ENCODE data around the gene RALY. TPM values are rescaled to one million over a fixed set of nuclear protein-coding genes. Genes with fewer than 3 reads are reported as not detected.
A peak's percentile ranks its signal among the peaks of the same experiment; 100 is the strongest.

The RALY gene
- total and polyA plus RNA-seq, 10 of the 15 experiments (the other 5 are each of a cell fraction or from before 2014, with no cell fraction given), result 1.2 to 246 (median 137) TPM

DNA sequence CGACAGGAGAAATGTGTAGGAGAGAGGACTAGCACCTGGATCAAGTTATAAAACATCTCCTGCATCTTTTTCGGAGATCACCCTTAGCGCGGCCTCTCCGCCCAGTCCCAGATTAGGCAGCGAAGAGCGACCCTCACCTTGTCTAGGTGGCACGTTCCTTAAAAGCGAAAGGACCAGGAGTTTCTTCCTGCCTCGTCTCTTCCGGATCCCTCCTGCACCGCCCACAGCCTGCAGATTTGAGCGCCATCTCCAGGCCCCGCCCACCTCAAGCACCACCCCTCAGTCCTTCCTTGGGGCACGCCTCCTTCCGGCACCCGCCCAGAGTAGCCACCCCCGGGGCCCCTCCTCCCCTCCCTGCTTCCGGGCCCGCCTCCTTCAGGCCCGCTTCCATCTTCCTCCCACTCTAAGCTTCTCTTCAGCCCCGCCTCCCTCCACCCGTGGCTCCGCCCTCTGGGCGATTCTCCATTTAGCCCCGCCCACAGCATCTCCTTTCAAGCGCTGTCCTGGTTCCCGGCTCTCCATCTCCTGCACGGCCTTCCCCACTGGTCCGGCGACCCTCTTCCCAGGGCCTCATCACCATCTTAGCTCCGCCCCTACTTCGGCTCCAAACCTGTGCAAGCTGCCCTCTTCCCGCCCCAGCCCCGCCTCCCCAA lies 662 bp upstream of the RALY start (continued):
- TF ChIP-seq, protein P1, sequence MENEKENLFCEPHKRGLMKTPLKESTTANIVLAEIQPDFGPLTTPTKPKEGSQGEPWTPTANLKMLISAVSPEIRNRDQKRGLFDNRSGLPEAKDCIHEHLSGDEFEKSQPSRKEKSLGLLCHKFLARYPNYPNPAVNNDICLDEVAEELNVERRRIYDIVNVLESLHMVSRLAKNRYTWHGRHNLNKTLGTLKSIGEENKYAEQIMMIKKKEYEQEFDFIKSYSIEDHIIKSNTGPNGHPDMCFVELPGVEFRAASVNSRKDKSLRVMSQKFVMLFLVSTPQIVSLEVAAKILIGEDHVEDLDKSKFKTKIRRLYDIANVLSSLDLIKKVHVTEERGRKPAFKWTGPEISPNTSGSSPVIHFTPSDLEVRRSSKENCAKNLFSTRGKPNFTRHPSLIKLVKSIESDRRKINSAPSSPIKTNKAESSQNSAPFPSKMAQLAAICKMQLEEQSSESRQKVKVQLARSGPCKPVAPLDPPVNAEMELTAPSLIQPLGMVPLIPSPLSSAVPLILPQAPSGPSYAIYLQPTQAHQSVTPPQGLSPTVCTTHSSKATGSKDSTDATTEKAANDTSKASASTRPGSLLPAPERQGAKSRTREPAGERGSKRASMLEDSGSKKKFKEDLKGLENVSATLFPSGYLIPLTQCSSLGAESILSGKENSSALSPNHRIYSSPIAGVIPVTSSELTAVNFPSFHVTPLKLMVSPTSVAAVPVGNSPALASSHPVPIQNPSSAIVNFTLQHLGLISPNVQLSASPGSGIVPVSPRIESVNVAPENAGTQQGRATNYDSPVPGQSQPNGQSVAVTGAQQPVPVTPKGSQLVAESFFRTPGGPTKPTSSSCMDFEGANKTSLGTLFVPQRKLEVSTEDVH (IDR thresholded peaks at IDR 0.05; ENCODE audit: low read depth, partially characterized antibody), result no peak
- TF ChIP-seq CBFB (IDR thresholded peaks at IDR 0.05; ENCODE audit: low read depth) (0 out of 2 replicates have a peak, but pooled peaks have one; percentile 31), SUPT20H (IDR thresholded peaks at IDR 0.05; ENCODE audit: borderline replicate concordance, control insufficient read depth, low read depth, low read length) (no peak), BRCA1 (IDR thresholded peaks at IDR 0.05; ENCODE audit: low read depth, low read length) (no peak), ZZZ3 (IDR thresholded peaks at IDR 0.05; ENCODE audit: control insufficient read depth, insufficient read length, low read depth) (no peak), NR2C2 (IDR thresholded peaks at IDR 0.05; ENCODE audit: borderline replicate concordance, control insufficient read depth, insufficient read length, low read depth) (no peak)
- TF ChIP-seq, protein P2, sequence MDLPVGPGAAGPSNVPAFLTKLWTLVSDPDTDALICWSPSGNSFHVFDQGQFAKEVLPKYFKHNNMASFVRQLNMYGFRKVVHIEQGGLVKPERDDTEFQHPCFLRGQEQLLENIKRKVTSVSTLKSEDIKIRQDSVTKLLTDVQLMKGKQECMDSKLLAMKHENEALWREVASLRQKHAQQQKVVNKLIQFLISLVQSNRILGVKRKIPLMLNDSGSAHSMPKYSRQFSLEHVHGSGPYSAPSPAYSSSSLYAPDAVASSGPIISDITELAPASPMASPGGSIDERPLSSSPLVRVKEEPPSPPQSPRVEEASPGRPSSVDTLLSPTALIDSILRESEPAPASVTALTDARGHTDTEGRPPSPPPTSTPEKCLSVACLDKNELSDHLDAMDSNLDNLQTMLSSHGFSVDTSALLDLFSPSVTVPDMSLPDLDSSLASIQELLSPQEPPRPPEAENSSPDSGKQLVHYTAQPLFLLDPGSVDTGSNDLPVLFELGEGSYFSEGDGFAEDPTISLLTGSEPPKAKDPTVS (IDR thresholded peaks at IDR 0.05; ENCODE audit: low read depth, low read length), result no peak
- TF ChIP-seq, protein P3, sequence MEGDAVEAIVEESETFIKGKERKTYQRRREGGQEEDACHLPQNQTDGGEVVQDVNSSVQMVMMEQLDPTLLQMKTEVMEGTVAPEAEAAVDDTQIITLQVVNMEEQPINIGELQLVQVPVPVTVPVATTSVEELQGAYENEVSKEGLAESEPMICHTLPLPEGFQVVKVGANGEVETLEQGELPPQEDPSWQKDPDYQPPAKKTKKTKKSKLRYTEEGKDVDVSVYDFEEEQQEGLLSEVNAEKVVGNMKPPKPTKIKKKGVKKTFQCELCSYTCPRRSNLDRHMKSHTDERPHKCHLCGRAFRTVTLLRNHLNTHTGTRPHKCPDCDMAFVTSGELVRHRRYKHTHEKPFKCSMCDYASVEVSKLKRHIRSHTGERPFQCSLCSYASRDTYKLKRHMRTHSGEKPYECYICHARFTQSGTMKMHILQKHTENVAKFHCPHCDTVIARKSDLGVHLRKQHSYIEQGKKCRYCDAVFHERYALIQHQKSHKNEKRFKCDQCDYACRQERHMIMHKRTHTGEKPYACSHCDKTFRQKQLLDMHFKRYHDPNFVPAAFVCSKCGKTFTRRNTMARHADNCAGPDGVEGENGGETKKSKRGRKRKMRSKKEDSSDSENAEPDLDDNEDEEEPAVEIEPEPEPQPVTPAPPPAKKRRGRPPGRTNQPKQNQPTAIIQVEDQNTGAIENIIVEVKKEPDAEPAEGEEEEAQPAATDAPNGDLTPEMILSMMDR (IDR thresholded peaks at IDR 0.05 in 2 of 3, conservative IDR thresholded peaks at IDR 0.05 in 1 of 3; ENCODE audit: control insufficient read depth in 2 of 3, extremely low read depth in 1 of 3, insufficient read depth in 1 of 3, low read depth in 3 of 3, low read length in 3 of 3), result no peak
- TF ChIP-seq, protein P4, sequence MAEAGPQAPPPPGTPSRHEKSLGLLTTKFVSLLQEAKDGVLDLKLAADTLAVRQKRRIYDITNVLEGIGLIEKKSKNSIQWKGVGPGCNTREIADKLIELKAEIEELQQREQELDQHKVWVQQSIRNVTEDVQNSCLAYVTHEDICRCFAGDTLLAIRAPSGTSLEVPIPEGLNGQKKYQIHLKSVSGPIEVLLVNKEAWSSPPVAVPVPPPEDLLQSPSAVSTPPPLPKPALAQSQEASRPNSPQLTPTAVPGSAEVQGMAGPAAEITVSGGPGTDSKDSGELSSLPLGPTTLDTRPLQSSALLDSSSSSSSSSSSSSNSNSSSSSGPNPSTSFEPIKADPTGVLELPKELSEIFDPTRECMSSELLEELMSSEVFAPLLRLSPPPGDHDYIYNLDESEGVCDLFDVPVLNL (IDR thresholded peaks at IDR 0.05; ENCODE audit: low read depth, low read length), result no peak
- TF ChIP-seq, protein P5, sequence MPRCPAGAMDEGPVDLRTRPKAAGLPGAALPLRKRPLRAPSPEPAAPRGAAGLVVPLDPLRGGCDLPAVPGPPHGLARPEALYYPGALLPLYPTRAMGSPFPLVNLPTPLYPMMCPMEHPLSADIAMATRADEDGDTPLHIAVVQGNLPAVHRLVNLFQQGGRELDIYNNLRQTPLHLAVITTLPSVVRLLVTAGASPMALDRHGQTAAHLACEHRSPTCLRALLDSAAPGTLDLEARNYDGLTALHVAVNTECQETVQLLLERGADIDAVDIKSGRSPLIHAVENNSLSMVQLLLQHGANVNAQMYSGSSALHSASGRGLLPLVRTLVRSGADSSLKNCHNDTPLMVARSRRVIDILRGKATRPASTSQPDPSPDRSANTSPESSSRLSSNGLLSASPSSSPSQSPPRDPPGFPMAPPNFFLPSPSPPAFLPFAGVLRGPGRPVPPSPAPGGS (IDR thresholded peaks at IDR 0.05; ENCODE audit: borderline replicate concordance, insufficient read depth, low read depth, low read length, poor library complexity, severe bottlenecking), result no peak
- TF ChIP-seq, protein P6, sequence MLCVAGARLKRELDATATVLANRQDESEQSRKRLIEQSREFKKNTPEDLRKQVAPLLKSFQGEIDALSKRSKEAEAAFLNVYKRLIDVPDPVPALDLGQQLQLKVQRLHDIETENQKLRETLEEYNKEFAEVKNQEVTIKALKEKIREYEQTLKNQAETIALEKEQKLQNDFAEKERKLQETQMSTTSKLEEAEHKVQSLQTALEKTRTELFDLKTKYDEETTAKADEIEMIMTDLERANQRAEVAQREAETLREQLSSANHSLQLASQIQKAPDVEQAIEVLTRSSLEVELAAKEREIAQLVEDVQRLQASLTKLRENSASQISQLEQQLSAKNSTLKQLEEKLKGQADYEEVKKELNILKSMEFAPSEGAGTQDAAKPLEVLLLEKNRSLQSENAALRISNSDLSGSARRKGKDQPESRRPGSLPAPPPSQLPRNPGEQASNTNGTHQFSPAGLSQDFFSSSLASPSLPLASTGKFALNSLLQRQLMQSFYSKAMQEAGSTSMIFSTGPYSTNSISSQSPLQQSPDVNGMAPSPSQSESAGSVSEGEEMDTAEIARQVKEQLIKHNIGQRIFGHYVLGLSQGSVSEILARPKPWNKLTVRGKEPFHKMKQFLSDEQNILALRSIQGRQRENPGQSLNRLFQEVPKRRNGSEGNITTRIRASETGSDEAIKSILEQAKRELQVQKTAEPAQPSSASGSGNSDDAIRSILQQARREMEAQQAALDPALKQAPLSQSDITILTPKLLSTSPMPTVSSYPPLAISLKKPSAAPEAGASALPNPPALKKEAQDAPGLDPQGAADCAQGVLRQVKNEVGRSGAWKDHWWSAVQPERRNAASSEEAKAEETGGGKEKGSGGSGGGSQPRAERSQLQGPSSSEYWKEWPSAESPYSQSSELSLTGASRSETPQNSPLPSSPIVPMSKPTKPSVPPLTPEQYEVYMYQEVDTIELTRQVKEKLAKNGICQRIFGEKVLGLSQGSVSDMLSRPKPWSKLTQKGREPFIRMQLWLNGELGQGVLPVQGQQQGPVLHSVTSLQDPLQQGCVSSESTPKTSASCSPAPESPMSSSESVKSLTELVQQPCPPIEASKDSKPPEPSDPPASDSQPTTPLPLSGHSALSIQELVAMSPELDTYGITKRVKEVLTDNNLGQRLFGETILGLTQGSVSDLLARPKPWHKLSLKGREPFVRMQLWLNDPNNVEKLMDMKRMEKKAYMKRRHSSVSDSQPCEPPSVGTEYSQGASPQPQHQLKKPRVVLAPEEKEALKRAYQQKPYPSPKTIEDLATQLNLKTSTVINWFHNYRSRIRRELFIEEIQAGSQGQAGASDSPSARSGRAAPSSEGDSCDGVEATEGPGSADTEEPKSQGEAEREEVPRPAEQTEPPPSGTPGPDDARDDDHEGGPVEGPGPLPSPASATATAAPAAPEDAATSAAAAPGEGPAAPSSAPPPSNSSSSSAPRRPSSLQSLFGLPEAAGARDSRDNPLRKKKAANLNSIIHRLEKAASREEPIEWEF (IDR thresholded peaks at IDR 0.05; ENCODE audit: insufficient replicate concordance, low read depth, low read length), result no peak

Measured in GM12878 (cell line).